ENCODE measurements around the gene CCDC169.
"Not testable (repeated sequence)": the region's sequence is repeated elsewhere in the genome, so short reads cannot be mapped to it uniquely, and the experiment has no call there.

The CCDC169 gene

GRCh38 chr13:36297366-36298338, at the start of gene CCDC169:
Gene CCDC169 (minus strand): TSS chr13:36297814. CDS start chr13:36297719, 95 bp downstream.
- in situ Hi-C loops (cut with MboI; ENCODE audit: low sequenced_read_pairs): loop anchor here (25.0 kb wide), 2 partner anchors 440 to 690 kb away; partner anchors contain the start of gene ALG5

DNA sequence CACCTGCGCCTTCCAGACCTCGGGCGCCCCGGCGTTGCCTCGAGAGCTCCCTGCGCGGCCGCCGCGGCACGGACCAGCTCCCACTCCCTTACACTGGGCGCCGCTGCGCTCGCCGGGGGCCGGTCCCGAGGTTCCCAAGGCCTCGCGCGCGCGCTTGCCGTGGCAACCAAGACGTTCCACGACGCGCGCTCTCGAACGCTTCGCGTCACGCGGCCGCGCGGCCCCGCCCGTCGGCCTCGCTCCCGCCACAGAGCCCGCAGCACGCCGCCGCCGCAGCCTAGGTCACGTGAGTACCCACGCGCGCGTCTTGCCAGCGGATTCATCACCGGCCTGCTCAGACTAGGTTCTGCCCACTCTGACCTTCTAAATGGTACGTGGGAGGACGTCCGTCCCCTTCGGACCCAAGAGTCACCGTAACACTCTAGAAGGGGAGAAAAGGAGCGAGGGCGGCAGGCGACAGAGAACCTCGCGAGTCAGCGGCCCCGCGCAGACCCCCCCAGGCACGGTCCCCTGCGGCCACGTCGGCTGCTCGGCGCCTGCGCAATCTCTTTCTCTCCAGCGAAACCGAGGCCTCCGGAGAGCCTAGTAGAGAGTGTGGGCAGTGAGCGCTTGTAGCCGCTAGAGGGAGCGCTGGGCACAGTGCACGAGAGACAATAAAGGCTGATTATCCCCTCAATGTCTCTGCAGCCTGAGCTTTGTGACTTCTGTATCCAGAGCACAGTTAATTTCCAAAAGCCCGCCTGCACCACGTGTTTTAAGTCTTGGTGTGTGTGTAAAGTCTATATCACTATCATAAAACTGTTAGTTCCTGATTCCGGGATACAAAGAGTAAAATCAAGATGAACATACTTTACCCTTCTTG, 48.8 kb upstream of the CCDC169 start, which contains the start of gene SPART:
SPART (minus strand) TSS at position 173 of the 862 bp plus-strand sequence. CDS start 10,564 bp downstream, outside the sequence.
- in situ Hi-C loops (cut with MboI; ENCODE audit: low sequenced_read_pairs): no loop called here

GRCh38 chr13:36345438-36346221, 48.0 kb upstream of the CCDC169 start:
- in situ Hi-C loops (cut with MboI; ENCODE audit: low sequenced_read_pairs): no loop called here

DNA sequence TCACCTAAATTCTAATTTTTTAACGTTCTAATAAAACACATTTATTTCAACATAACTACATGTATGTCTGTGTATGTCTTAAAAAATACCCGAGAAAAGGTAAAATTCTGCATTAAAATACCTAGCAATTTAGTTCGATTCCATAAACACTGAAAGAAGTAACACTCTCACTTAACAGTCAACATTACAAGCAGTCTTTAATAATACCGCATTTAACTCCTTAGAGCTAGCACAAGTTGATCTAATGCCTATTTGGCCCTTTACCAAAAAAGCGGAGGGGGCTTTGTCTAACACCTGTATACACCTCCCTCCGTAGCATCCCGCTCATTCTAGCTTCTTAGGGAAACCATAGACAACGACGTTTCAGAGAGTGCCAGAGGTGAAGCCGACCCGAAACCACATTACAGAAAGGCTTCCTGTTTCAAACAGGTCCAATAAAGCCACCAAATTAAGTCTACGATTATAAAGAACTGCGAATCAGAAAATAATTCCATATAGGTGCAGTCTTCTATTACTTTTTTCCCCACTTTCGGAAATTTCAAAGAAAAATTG, 47.3 kb upstream of the CCDC169 start:
- in situ Hi-C loops (cut with MboI; ENCODE audit: low sequenced_read_pairs): no loop called here

DNA sequence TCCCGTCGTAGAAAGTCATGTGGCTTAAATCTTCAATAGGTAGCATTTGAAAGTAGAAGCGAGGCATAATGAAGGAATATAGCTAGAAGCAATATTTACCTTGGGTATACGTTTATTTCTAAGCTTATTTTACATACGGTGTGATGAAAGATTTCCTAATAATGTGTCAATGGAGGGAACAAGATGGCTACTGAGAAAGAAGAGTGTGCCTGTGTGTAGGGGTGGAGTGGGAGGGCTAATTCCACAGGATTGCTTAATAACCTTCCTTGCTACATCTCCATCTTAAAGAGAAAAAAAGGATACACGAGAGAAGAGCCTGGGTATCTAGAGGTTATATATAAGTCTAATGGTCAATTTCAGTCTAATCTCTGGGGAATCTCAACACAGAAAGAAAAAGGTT, 46.6 kb upstream of the CCDC169 start:
- in situ Hi-C loops (cut with MboI; ENCODE audit: low sequenced_read_pairs): no loop called here

DNA sequence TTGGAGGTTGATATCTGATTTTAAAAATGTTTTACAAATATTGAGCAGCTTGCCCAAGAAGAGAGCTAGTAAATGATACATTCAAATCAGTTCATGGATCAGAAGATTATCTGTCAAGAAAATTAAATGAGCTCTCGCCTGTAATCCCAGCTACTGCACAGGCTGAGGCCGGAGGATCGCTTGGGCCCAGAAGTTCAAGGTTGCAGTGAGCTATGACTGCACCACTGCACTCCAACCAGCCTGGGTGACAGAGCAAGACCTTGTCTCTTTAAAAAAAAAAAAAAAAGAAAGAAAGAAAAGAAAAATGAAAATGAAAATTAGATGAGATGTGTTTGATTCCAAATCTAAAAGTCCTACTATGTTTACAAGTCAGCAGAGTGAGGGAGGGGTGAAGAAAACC, 46.2 kb upstream of the CCDC169 start:
- in situ Hi-C loops (cut with MboI; ENCODE audit: low sequenced_read_pairs): no loop called here

- in situ Hi-C loops (cut with MboI; ENCODE audit: low sequenced_read_pairs): no loop called here
These were observed 45.1 kb upstream of the CCDC169 start for GRCh38 chr13:36342715-36343114.

GRCh38 chr13:36341718-36342117, 44.1 kb upstream of the CCDC169 start:
- in situ Hi-C loops (cut with MboI; ENCODE audit: low sequenced_read_pairs): no loop called here

DNA sequence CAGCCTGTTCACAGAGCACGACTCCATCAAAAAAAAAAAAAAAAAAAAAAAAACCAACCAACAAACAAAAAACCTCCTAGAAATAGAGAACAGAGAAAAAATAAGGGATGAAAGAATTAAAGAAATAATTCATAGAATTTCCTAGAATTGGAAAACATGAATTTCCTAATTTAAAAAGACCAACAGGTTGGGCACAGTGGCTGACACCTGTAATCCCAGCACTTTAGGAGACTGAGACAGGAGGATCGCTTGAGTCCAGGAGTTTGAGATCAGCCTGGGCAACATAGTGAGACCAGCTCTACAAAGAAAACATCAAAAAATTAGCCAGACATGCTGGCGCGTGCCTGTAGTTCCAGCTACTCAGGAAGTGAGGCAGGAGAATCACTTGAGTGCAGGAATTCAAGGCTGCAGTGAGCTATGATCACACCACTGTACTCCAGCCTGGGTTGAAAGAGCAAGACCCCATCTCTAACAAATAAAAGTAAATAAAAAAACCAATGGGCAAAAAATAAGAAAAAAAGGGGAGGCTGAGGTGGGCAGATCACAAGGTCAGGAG, 42.1 kb upstream of the CCDC169 start:
- in situ Hi-C loops (cut with MboI; ENCODE audit: low sequenced_read_pairs): no loop called here

DNA sequence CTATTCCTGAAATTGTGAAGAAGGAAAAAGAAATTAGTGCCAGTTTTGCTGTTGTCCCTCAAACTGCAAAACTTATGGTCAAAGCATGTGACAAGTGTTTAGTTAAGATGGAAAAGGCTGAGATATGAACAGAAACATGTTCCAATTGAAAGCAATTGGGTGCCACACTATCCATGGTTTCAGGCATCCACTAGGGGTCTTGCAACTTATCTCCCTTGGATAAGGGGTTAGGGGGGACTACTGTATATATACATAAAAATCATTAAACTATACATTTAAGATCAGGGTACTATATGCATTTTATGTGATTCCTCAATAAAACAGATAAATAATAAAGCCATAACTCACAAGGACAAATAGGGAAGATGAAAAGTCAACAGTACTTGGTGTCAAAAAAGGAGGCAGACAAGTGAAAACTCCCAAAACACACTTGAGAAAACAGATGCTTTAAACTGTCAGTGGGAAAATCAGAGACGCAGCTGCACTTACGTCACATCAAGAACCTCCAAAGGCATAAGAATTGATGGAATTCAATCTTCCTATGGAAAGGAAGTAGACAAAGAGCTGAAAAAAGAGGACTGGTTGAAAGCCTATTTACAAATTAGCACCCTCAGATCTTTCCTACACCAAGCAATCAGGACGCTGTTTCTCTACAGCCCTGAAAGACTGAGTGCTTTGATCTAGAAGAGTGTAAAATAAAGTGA, 40.5 kb upstream of the CCDC169 start:
- in situ Hi-C loops (cut with MboI; ENCODE audit: low sequenced_read_pairs): no loop called here

GRCh38 chr13:36332986-36333385, 35.4 kb upstream of the CCDC169 start:
- in situ Hi-C loops (cut with MboI; ENCODE audit: low sequenced_read_pairs): no loop called here

DNA sequence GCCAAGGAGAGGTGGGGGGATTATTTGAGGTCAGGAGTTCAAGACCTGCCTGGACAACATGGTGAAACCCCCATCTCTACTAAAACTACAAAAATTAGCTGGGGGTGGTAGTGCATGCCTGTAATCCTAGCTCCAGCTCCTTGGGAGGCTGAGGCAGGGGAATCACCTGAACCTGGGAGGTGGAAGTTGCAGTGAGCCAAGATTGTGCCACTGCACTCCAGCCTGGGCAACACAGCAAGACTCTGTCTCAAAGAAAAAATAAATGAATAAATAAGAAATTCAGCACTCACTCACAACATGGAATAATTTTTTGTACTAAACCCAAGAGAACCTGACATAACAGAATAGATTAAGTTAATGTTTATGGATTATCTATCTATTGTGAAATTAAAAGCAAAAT, 34.6 kb upstream of the CCDC169 start:
- in situ Hi-C loops (cut with MboI; ENCODE audit: low sequenced_read_pairs): not testable (repeated sequence)

- in situ Hi-C loops (cut with MboI; ENCODE audit: low sequenced_read_pairs): no loop called here
These were observed 33.7 kb upstream of the CCDC169 start for GRCh38 chr13:36331280-36331679.

- in situ Hi-C loops (cut with MboI; ENCODE audit: low sequenced_read_pairs): no loop called here
These were observed 31.7 kb upstream of the CCDC169 start for GRCh38 chr13:36329361-36329760.

- in situ Hi-C loops (cut with MboI; ENCODE audit: low sequenced_read_pairs): no loop called here
These were observed 31.2 kb upstream of the CCDC169 start for GRCh38 chr13:36328821-36329220.

- in situ Hi-C loops (cut with MboI; ENCODE audit: low sequenced_read_pairs): no loop called here
These were observed 28.3 kb upstream of the CCDC169 start for GRCh38 chr13:36325912-36326311.

DNA sequence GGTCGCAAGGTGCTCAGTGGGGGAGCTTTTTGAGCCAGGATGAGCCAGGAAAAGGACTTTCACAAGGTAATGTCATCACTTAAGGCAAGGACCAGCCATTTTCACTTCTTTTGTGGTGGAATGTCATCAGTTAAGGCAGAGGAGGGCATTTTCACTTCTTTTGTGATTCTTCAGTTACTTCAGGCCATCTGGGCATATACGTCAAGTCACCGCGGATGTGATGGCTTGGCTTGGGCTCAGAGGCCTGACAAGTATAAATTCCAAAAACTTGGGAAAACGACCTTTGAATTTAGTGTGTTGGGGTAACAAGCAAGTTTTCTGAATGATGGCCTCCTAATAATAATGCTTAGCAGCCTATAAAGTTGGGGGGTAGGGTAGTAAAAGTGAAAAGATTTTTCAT, 27.3 kb upstream of the CCDC169 start:
- in situ Hi-C loops (cut with MboI; ENCODE audit: low sequenced_read_pairs): not testable (repeated sequence)

DNA sequence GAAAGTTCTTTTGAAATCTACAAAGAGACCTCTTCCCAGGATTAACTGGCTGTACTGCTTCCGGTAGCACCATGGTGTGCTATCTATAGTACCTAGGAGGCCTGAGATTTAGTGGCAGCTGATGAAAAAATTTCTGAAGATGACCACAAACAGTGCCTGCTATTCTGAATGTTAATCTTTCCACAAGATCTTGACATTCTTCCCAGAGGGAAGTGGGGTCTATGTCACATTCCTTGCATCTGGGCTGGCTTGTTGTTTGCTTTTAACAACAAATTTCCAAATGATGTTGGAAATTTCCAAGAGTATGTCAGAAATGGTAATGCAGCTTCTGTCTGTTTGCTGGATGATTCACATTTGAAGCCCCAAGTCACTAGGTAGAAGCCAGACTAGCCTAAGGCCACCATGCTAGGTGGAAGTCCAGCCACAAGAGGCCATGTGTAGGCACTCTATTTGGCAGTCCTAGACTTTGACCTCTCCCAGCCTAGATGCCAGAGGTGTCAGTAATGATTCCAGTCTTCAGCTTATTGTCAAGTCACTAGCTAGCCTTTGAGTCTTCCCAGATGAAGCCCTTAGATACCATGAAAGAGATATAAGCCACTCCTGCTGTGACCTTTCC, 26.4 kb upstream of the CCDC169 start:
- in situ Hi-C loops (cut with MboI; ENCODE audit: low sequenced_read_pairs): no loop called here

GRCh38 chr13:36323408-36323807, 25.8 kb upstream of the CCDC169 start:
- in situ Hi-C loops (cut with MboI; ENCODE audit: low sequenced_read_pairs): no loop called here
